GM18951 (cell line): ENCODE results near the gene TRIB2.

Experiments used
- POLR2A ChIP-seq: IDR thresholded peaks from 4 replicates; pipeline ENCODE4 v1.6.1; 2011; ENCODE audit warnings: mild to moderate bottlenecking; ENCODE audit not compliant: insufficient read length, insufficient read depth; ENCODE audit errors: extremely low read depth
- in situ Hi-C: fragments of 300-500 bp; cut with MboI; formaldehyde crosslinking; loops from one replicate; pipeline ENCODE4 v1.12.0; 2022; ENCODE audit warnings: low sequenced_read_pairs, mixed read lengths, inconsistent platforms; ENCODE audit not compliant: unreplicated experiment

Gene TRIB2

DNA sequence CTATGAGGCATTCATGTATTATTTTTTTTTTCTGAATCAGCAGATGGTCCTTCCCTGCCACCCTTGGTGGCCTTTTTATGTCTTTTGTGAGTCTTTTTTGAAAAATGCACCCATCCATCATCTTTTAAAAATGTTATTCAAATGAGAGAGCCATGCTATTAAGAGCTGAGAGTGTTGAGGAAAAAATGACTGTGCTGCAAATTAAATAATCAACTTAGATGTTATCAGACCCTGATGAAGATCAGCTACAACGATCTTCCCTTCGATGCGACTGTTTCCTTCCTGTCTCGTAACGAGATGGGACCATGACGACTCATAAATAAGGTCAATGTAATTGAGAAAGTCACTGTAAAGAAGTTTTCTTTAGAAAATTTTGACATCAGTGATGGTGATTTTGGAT, 44.4 kb downstream of the TRIB2 start:
- no peak for TF ChIP-seq POLR2A
- in situ Hi-C loops = no loop called here

DNA sequence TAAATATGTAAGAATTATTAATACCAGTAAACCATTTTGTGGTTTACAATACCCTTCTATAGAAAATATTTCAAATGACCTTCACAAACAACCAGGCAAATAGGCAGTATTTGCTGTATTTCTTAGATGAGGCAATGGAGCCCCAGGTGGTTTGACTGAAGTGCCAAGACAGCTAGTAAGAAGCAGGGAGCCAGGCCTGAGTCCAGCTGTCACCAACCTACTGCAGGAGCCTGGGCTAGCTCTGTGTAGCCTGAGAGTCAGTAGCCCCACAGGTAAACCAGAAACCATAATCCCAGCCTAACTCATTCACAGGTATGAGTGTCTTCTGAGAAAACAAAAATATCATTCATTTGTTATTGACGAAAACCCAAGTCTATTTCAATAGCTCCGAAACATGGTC, 45.6 kb downstream of the TRIB2 start:
- in situ Hi-C loops = no loop called here
- TF ChIP-seq POLR2A = no peak

DNA sequence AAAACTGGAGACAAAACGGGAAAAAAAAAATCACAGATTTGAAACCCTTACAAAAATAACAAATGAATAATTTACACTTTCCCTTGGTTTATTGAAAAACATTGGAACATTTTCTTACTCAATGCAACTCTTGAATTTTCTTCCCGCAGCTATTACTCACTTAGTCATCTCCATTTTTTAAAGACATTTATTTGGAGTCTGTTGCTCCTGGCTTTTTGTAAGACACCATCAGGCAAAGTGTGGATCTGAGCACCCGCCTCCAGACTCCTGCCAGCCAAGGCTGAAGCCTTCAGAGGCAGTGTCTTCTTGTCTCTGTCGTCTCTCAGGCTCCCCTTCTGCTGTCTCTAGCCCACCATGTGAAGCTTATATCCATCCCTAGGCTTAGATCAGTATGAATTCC, 46.2 kb downstream of the TRIB2 start:
- TF ChIP-seq POLR2A = no peak
- in situ Hi-C loops = no loop called here

DNA sequence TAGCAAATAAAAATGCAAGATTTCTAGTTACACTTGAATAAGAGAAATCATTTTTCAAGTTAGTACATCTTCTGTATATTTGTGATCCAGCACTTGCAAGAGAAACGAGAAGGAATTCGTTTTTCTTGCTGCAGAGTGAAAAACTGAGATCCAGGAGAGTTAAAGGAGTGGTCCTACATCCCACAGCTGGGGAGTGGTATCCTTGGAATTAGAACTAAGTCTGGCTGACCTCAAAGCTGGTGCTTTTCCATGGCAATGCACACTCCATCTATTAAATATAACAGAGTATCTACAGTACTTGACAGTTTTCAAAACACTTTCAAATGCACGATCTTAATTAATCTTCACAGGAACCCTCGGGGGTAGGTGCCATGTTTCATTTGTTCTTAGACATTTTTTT, 46.8 kb downstream of the TRIB2 start:
- in situ Hi-C loops = no loop called here
- TF ChIP-seq POLR2A = no peak

DNA sequence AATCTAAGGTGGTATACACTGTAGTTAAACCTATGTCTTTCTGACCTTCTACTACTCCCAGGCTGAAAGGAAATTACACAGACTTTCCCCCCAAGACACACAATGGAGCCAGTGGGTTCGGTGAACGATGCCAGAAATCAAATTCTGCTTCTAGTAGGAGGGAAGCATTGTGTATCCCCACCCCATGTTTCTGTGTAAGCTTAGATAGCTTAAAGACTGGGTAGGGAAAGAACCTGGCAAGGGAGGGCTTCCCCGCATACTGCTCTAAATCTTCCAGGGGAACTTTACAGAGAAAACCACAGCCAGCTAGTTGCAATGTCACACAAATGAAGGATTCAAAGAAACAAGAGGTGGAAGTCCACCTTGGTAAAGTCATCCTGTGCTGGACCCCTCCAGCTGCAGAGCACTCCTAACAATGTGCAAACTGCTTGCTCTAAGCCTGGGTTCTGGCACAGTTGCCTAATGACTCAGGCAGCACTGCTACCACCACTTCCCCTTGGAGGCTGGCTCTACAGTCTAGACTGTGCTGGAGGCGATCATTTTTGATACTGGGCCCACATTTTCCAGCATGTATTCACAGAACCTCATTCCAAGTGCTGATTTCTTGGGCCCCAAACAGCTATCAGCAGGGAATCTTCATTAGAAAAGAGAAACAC, 47.5 kb downstream of the TRIB2 start:
- in situ Hi-C loops = no loop called here
- no peak for TF ChIP-seq POLR2A

DNA sequence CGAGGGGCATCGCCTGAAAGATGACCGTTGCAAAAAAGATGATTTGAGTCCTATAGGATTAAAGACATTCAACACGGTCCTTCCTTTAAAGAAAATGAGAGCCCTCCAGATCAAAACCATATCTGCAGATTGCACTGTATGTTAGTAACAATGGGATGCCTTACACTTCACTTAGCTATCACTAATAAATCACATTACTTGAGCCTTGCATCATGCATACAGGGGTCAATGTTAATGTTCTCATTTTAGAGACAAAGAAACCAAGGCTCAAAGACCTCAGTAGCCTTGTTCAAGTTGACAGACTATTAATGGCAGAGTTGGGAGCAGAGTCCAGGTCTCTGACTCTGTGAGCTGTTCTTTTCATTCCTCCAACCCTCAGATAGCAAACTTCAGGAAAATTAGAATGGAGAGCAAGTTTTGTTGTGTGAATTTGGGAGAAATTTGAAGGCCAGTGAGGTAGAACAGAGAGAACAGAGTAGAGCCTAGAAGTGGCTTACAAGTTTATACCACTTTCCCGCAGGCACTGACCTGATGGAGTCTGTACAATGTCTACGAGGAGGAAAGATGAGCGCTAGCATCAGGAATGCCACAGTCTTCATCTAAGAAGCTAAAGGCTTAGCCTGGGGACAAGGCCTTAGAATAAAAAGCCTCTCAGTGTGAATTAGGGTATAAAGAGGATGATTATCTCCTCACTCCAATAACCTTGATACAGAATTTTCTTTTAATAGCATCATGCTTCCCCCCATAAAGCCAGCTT, 48.3 kb downstream of the TRIB2 start:
- no peak for TF ChIP-seq POLR2A
- in situ Hi-C loops = no loop called here

DNA sequence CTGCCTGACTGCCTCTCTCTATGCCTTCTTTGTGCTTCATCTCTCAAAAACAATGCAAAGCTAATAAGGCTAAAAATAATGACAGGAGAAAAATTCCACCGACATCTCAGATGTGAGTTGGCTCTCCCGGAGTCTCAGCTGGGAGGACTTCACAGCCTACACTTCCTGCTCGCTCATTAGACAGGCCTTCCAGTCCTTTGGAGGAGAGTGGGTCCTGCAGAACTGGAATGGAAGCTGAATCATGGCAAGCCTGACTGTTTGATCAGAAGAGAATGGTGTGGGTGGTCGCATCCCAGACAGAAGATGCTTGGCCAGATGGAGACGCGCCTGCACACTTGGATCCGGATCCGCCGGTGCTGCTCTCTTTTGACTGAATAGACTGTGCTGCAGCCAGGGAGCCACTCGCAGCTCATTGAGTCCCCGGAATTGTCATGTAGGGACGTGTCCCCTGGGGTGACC, 49.7 kb downstream of the TRIB2 start:
- no peak for TF ChIP-seq POLR2A
- in situ Hi-C loops = no loop called here

DNA sequence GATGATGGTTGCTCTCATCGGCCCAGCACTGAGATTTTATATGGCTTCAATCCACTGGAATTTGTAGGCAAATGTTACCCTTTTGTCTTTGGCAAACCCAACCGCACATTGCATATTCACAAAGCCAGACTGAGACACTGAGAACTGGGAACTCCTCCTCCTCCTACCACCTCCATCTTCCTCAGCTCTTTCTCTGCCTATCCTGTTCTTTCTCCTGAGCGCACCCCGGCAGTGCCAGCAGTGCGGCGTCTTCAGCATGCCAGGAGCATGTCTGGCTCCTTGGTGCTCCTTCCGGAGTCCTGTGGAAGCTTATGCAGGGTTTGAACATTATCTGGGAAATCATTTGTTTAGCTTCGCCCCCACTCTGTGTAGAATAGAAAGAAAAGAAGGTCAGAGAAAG, 50.8 kb downstream of the TRIB2 start:
- in situ Hi-C loops = no loop called here
- TF ChIP-seq POLR2A = no peak

DNA sequence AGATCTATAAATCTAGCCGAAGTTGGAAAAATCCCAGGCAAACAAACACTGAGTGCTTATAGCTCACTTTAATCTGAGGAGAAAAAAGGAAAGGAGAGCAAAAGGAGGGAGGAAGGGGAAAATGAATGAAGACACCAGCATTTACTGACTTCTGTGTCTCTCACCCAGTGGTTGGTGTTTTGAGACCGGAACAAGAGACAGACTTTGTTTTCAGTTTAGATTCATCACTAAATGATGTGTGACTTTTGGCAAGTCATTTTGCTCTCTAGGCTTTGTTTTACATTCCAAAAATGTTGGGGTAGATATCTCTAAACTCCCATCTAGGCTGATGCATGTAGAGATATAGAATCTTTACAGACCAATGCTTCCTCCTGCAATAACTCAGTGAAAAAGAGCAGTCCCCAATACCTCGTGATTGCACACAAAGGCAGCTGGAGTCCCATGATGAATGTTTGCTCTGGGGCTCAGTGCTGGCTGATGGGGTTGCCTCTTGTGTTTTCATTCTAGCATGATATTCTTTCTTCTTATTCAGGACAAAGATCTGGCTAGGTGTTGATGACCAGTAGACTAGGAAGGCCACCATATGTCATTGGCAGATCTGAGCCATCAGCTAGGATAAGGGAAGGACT, 51.4 kb downstream of the TRIB2 start:
- in situ Hi-C loops = no loop called here
- no peak for TF ChIP-seq POLR2A

DNA sequence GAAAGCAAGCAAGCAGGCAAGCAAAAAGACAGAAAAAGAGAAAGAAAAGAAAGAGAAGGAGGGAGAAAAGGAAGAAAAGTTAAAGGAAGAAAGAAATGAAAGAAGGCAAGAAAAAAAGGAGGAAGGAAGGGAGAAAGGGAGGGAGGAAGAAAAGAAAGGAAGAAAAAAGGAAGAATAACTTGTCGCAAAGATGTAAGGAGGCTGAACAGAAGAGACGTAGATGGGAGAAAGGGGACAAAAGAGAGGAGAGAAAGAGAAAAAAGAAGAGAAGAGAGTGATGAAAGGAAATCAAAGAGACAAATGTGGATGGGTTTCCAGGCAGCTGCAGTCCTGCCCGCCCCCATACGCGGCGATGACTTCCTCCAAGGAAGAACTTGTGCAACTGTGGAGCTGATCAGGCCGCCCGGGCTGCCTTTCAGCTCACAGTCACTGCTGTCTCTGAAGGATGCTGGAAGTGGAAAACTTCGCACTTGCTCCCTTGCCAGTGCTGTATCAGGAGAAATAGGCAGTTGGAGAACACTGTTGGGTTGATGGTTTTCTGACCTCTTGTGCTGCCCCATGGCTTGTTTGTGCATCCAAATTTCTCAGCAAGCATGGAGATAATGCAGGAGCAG, 52.9 kb downstream of the TRIB2 start:
- TF ChIP-seq POLR2A = no peak
- in situ Hi-C loops = no loop called here

DNA sequence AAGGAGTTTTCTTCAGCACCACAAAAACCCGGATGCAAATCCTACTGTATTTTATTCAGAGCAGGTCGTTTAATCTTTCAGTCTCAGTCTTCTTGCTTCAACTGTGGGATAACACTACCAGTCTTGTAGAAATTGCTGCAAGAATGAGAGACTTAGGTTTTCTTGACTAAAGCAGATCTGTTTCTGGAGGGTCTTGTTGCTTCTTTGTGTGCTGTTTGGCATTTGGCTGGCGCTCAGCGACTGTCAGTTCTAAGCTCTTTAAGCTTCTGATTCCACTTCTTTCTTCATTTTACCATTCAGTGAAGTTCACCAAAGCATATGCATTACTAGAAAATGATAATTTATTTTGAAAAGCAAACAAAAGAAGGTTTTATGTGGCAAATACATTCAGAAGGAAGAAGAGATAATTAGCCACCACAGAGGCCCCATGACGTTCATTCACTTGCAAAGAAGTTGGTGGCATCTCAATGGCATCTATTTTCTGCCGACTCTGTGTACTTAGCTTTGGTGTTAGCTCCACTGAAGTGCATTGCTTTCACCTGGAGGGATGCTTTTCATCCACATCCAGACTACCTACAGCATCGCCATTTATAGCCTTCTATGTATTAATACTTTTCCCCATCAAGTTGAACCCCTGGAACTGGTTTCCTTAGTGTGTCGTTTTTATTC, 53.7 kb downstream of the TRIB2 start:
- in situ Hi-C loops = no loop called here

DNA sequence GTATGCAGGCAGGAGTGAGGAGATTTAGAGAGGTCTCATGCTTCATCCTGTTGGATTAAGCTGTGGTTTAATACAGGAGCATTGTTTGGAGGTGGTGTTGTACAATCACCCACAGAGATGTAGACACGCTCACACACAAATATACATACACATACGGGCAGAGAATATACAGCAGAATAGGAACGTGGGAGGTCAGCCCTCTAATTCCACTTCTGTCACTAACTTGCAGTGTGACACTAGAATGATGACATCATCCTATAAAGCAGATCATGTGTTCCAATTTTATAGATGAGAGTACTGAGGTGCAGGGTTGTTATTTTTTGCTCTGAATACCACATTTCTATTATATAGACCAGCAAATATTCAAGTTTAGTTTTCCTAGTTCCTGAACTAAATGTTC, 54.4 kb downstream of the TRIB2 start:
- no peak for TF ChIP-seq POLR2A
- in situ Hi-C loops = no loop called here

More for the DNA sequence above, 53.7 kb downstream of the TRIB2 start:
- no peak for TF ChIP-seq POLR2A
